Hindlimb muscle (tissue), 1 donor: ENCODE measurements around the gene ZIM2. TPM values are rescaled to one million over a fixed set of nuclear protein-coding genes. Genes with fewer than 3 reads are reported as not detected.

Experiments used
- DNase-seq: peaks from one replicate; pipeline ENCODE4 v3.0.0-alpha.2; 2013
- polyA plus RNA-seq: library from polyadenylated mRNA; unstranded; fragments of 120-200 nt; gene quantifications from one replicate; pipeline ENCODE4 v1.2.1, GENCODE V29; 2013; ENCODE audit not compliant: insufficient read length

ZIM2 gene
- polyA plus RNA-seq, 1 donor, result 4.2 TPM

GRCh38 chr19:56838909-56839651, 1.4 kb downstream of the ZIM2 start:
- peak; percentile 95 for DNase-seq

DNA sequence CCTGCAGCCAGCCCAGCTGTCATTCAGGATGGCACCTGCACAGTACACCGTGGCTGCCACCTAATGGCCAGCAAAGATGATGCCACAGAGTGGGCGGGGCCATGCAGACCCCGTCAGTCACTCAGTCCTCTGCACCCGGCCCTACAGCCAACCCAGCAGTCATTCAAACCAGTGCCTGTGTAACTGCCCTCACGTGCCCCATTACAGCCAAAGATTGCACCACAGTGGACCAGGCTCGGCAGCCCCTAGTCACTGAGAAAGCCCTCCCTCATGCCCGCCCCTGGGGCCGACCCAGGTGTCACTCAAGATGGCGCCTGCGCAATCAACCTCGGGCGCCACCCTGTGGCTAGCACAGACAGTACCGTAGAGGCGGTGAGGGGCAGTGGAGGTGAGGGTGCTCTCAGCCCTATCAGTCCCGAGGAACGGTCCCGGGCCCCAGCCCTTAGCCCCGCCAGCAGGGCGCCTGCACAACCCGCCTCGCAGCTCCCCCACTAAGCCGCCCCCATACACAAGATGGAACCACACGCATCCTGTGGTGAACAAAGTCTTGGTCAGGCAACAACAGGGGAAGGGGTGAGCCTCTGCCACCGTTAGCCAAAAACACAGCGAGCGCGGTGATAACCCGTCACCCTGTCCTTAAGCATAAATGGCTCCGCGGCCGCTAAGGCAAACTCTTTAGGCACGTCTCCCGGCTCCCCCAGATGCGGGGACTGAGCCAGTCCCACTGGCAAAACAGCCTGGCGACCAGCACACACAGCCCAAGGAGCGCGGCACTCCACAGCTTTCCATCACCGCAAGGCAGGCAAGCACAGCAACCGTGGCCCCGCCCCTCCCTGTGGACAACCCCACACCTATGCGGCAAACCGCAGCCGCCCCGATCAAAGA, 2.3 kb downstream of the ZIM2 start:
- DNase-seq, result peak; percentile 70

- DNase-seq, result peak; percentile 71
Measured at GRCh38 chr19:56837492-56838023, 3.0 kb downstream of the ZIM2 start.

DNA sequence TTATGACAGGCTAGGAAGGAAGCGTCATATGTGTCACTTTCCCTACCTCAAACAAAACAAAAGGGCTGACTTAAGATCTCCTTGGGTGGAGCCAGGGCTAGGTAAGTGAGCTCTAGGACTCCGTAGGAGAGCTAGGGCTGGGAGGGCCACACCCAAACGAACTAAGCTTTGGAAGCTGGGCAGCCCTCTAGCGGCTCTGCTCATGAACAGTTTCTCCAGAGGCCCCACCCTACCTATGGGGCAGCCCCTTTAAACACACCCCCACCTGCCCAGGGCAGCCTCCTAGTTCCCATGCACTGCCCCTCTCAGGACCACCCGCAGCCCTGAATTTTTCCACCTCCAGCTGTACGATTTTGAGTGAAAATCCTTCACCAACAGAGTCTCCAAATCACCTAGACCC, 3.5 kb downstream of the ZIM2 start:
- DNase-seq, result no peak

- DNase-seq, result no peak
Measured at GRCh38 chr19:56836059-56836458, 4.5 kb downstream of the ZIM2 start.

- no peak for DNase-seq
Measured at GRCh38 chr19:56835401-56835800, 5.1 kb downstream of the ZIM2 start.

DNA sequence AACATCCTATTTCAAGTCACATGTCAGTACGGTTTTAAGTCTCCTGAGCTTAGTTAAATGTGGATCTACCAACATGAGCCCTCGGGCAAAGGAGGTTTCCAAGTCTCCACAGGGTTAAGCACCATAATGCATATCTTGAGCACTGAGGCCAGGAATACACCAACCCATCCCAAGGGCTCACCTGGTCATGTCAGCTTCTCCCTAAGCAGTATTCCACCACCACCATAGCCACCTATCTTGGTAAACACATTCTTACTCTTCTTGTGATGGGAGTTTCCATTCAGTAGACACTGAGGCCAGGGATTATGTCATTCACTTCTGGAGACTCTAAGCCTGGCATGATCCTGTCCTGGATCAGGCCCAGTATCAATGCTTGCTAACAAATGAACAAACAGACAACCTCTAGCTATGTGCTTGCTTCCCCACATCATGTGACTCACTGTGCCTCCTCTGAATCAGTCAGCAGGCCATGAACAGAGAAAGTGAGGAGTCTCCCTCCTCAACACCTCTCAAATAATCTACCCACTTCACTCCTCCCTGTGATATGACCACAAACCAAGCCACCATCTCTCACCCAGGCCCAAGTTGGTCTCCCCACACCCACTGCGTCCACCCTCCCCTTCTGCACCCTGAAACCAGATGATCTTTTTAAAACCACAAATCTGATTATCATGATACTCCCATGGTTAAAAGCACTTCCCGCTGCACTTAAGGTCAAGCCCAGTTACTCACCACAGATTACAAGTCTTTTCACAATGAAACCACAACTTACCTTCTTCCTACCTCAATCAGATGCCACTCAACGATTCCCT, 5.8 kb downstream of the ZIM2 start:
- no peak for DNase-seq

DNA sequence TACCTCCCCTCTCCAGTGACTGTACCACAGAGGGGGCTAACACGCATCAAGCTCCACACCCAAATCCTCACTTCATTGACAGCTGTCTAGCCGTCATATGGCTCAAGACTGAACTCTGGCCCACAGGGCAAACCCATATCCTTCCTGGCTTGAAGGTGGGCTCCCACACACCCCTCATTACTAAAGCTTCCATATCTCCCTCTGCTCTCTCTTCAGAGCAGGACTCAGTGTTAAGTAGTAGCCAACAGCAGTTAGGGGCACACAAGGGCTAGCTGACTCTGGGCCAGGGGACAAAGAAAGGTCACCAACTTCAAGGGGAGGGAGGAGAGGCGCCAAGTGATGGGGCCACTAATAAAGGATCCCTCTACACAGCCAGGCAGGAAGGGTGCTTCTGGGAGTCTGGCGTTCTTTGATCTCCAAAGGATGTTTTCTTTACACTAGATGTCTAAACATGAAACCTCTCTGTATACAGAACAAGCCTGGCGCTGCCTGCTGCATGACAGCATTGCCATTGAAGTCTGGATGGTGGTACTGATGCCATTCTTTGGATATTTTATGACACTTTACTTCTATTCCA, 8.1 kb downstream of the ZIM2 start:
- DNase-seq, result no peak

DNA sequence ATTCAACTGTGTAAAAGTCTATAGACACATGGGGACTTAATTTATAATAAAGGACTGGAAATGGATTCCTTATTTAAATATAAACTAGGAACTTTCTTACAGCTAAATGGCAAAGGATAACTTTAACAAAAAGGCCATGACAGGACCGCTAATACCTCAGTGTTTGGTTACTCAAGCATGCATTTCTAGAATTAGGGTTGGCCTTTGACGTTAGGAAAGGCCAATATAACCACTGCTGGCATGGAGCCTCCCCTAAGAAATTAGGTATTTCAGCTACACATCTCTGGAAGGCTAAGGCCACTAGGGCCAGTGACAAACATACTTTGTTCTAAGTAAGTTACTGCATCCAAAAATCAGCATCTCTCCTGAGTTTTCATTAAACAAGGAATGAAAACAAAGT, 9.3 kb downstream of the ZIM2 start:
- no peak for DNase-seq

GRCh38 chr19:56829596-56829995, 10.9 kb downstream of the ZIM2 start:
- DNase-seq, result no peak

- DNase-seq, result no peak
Measured at GRCh38 chr19:56827708-56828107, 12.8 kb downstream of the ZIM2 start.

DNA sequence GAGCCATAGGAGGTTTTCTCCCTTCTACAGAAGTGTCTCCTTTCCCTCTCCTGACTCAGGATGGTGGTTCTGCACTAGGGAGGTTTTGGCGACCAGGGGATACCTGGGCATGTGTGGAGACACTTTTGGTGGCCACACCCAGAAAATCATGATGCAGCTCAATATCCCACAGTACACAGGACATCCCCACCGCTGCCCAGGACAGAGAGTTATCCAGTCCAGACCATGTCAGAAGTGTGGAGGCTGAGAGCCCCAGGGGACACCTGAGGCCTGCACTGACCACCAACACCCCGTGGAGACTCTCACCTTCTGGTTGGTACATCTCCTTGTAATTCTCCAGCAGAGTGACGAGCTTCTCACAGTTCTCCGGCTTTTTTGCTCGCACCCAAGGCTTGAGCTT, 16.6 kb downstream of the ZIM2 start:
- DNase-seq, result no peak

GRCh38 chr19:56823417-56823816, 17.1 kb downstream of the ZIM2 start:
- DNase-seq, result no peak

DNA sequence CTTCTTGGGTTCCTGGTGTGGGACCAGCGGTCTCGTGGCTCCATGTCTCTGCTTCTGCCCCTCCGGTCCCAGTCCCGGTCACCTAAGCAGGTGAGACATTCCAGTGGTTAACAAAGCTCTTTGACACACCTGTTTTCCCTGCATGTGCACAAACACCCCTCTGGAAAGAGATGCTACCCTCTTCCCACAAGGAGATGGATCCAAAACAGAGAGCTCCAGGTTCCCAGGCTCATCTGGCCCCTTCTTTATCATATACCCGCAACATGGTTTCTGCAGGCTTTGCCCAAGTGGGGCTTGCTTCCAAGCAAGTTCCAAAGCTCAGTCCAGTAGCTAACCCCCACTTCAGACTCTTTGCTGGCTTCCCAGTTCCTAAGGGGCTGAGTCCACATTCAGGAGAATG, 17.8 kb downstream of the ZIM2 start:
- DNase-seq, result no peak

GRCh38 chr19:56821675-56822074, 18.9 kb downstream of the ZIM2 start:
- DNase-seq, result no peak

DNA sequence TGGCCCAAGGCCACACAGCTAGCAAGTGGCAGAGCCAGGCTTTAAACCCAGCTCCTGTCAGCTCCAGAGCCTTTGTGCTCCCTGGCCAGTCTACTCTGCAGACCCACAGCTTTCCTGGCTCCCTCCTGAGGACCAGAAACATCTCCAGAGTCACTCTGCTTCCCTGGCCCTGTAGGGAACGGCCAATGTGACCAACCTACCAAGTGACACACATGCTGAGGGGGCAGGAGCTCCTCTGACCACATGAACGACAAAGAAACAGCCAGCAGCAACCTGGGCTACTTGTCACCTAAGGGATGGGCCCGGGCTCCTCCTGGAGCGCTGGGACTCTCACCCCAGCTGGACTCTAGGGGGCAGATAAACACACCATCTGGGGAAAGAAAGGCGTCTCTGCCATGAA, 19.3 kb downstream of the ZIM2 start:
- DNase-seq, result no peak

GRCh38 chr19:56819166-56819565, 21.4 kb downstream of the ZIM2 start:
- no peak for DNase-seq

GRCh38 chr19:56814656-56815055, 25.9 kb downstream of the ZIM2 start:
- DNase-seq, result no peak

DNA sequence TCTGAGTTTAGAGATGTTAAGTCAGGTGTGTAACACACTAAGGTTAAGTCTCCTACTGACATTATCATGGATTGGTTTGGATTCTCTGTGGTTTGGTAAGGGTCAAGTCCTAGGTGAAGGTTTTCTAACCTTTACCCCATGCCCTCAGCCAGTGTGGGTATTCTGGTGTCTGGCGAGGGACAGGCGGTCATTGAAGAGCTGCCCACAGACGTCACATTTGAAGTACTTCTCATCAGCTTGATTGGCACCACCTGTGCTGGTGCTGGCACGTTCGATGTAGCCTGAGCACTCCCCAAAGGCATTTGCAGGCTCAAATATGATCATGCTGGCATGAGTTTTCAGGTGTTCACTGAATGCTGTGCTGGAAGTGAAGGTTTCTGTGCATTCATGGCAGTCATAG, 27.0 kb downstream of the ZIM2 start:
- DNase-seq, result no peak

- no peak for DNase-seq
Measured at GRCh38 chr19:56811480-56811879, 29.0 kb downstream of the ZIM2 start.

DNA sequence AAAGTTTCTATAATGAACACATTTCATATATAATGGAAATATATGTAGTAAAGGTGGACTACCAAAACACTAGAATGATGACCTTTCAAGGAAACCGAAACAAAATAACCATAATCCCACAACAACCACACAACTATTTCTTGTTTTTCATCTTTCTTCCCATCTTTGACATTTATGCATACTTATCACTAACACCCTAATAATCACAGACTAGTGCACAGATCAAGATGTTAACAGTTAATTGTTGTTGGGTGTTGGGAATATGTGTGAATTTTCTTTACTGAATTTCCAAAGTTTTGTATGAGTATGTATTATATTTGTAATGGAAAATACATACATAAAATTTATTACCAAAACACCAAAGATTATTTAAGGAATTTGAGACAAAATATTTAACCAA, 30.3 kb downstream of the ZIM2 start:
- DNase-seq, result no peak

- DNase-seq, result no peak
Measured at GRCh38 chr19:56808717-56809392, 31.7 kb downstream of the ZIM2 start.
